GM19035 (cell line): ENCODE results near the gene ZNF407.

ENCODE experiments used
- ATAC-seq: cut with Tn5 transposase; IDR thresholded peaks from one replicate; pipeline ENCODE4 v1.9.1; 2021; ENCODE audit not compliant: unreplicated experiment

ZNF407 gene

GRCh38 chr18:74916773-74917393 is 319.2 kb downstream of the ZNF407 start:
- ATAC-seq = no peak

GRCh38 chr18:74918276-74918790 is 320.7 kb downstream of the ZNF407 start:
- no peak for ATAC-seq

- ATAC-seq = no peak
Measured at GRCh38 chr18:74921057-74921820, 323.6 kb downstream of the ZNF407 start.

GRCh38 chr18:74926051-74926450 is 328.4 kb downstream of the ZNF407 start:
- ATAC-seq = no peak

GRCh38 chr18:74928194-74928968 is 330.7 kb downstream of the ZNF407 start:
- no peak for ATAC-seq

GRCh38 chr18:74929110-74929509 is 331.4 kb downstream of the ZNF407 start:
- no peak for ATAC-seq

- no peak for ATAC-seq
Measured at GRCh38 chr18:74930616-74931015, 332.9 kb downstream of the ZNF407 start.

- ATAC-seq = no peak
Measured at GRCh38 chr18:74933930-74934329, 336.3 kb downstream of the ZNF407 start.

- ATAC-seq = no peak
Measured at GRCh38 chr18:74935434-74935833, 337.8 kb downstream of the ZNF407 start.

GRCh38 chr18:74936343-74936742 is 338.7 kb downstream of the ZNF407 start:
- ATAC-seq = no peak

- no peak for ATAC-seq
Measured at GRCh38 chr18:74937291-74937690, 339.6 kb downstream of the ZNF407 start.

- ATAC-seq = no peak
Measured at GRCh38 chr18:74940856-74941255, 343.2 kb downstream of the ZNF407 start.

GRCh38 chr18:74942319-74942910 is 344.7 kb downstream of the ZNF407 start:
- peak; percentile 81 for ATAC-seq

GRCh38 chr18:74944676-74945075 is 347.0 kb downstream of the ZNF407 start:
- ATAC-seq = no peak

- ATAC-seq = no peak
Measured at GRCh38 chr18:74945774-74946545, 348.3 kb downstream of the ZNF407 start.

GRCh38 chr18:74946646-74947375 is 349.1 kb downstream of the ZNF407 start:
- ATAC-seq = no peak

- no peak for ATAC-seq
Measured at GRCh38 chr18:74947417-74947816, 349.7 kb downstream of the ZNF407 start.

GRCh38 chr18:74947875-74948274 is 350.2 kb downstream of the ZNF407 start:
- ATAC-seq = no peak

- no peak for ATAC-seq
Measured at GRCh38 chr18:74949611-74950010, 351.9 kb downstream of the ZNF407 start.

- no peak for ATAC-seq
Measured at GRCh38 chr18:74950479-74950878, 352.8 kb downstream of the ZNF407 start.
